Right lobe of liver (tissue), 4 donors: ENCODE measurements around the gene COPS7A.

Source experiments
- CTCF ChIP-seq, 4 donors: fragments of 200-600 bp in 3 of 4; fragments of 450-650 bp in 1 of 4; IDR thresholded peaks; one replicate each; pipeline versions ENCODE4 v1.5.1 to v1.8.0; 2016 to 2022; ENCODE audit warnings: antibody characterized with exemption in 4 of 4, mild to moderate bottlenecking in 2 of 4
- POLR2A ChIP-seq: fragments of 450-650 bp; IDR thresholded peaks from one replicate; pipeline ENCODE4 v1.6.1; 2017; ENCODE audit warnings: antibody characterized with exemption, mild to moderate bottlenecking
- donor health status: DM: no; HTN: no; CAD: no.
- donor health status: DM: no; HTN: no; CAD: no.
- donor health status: DM: no; HTN: yes; CAD: no.

GRCh38 chr12:6691473-6691872 lies 32.4 kb upstream of the COPS7A start:
- TF ChIP-seq CTCF (IDR thresholded peaks at IDR 0.05): no peak
- no peak for TF ChIP-seq POLR2A
